HepG2 (cell line): ENCODE results near the gene RABGGTB. TPM values are rescaled to one million over a fixed set of nuclear protein-coding genes. Genes with fewer than 3 reads are reported as not detected.

Source experiments
- CHD2 ChIP-seq: IDR thresholded peaks from 2 replicates; pipeline ENCODE4 v1.6.1; 2011; ENCODE audit warnings: low read depth, low read length, improper control_type of control experiment
- FLYWCH1 ChIP-seq: sonication (generic); formaldehyde crosslinking; IDR thresholded peaks from 2 replicates; pipeline ENCODE4 v1.8.1; 2023; ENCODE audit warnings: mild to moderate bottlenecking, missing genetic modification reagents
- GMEB2 ChIP-seq: IDR thresholded peaks from 2 replicates; pipeline ENCODE4 v1.6.1; 2016; ENCODE audit warnings: missing biosample characterization, missing genetic modification reagents, low read depth
- KLF9 ChIP-seq: IDR thresholded peaks from 2 replicates; pipeline ENCODE4 v1.6.1; 2016; ENCODE audit warnings: low read depth
- NBN ChIP-seq: fragments of 450-650 bp; conservative IDR thresholded peaks from 2 replicates; pipeline ENCODE4 v1.6.1; 2017
- NFATC3 ChIP-seq: sonication (generic); formaldehyde crosslinking; IDR thresholded peaks from 2 replicates; pipeline ENCODE4 v1.5.1; 2020; ENCODE audit warnings: mild to moderate bottlenecking, missing genetic modification reagents
- NONO ChIP-seq, 2 experiments: fragments of 450-650 bp in 1 of 2; sonication (generic) in 1 of 2; formaldehyde crosslinking in 1 of 2; IDR thresholded peaks in 1 of 2; conservative IDR thresholded peaks in 1 of 2; 2 replicates each; pipeline versions ENCODE4 v1.6.1 to v1.8.0; 2017 to 2022; ENCODE audit warnings: mild to moderate bottlenecking in 1 of 2, missing genetic modification reagents in 1 of 2, moderate library complexity in 1 of 2
- NRL ChIP-seq: sonication (generic); formaldehyde crosslinking; IDR thresholded peaks from 2 replicates; pipeline ENCODE4 v1.5.0; 2020; ENCODE audit warnings: missing genetic modification reagents, mild to moderate bottlenecking, moderate library complexity, borderline replicate concordance
- PRPF4 ChIP-seq: fragments of 200-400 bp; formaldehyde crosslinking; IDR thresholded peaks from 2 replicates; pipeline ENCODE4 v1.6.1; 2016; ENCODE audit warnings: low read length, low read depth; ENCODE audit not compliant: poor library complexity, severe bottlenecking
- PTBP1 ChIP-seq: fragments of 200-400 bp; formaldehyde crosslinking; IDR thresholded peaks from 2 replicates; pipeline ENCODE4 v1.6.1; 2018; ENCODE audit warnings: low read length, low read depth; ENCODE audit not compliant: poor library complexity, severe bottlenecking
- SETDB1 ChIP-seq: sonication (generic); formaldehyde crosslinking; IDR thresholded peaks from 2 replicates; pipeline ENCODE4 v1.5.1; 2020; ENCODE audit warnings: missing genetic modification reagents, mild to moderate bottlenecking, borderline replicate concordance
- SKIL ChIP-seq: sonication (generic); formaldehyde crosslinking; IDR thresholded peaks from 2 replicates; pipeline ENCODE4 v1.8.0; 2022; ENCODE audit warnings: missing genetic modification reagents, mild to moderate bottlenecking, moderate library complexity, borderline replicate concordance
- STAT6 ChIP-seq: sonication (generic); formaldehyde crosslinking; IDR thresholded peaks from 2 replicates; pipeline ENCODE4 v1.4.0; 2020; ENCODE audit warnings: missing genetic modification reagents, mild to moderate bottlenecking, borderline replicate concordance
- TGIF2 ChIP-seq: IDR thresholded peaks from 2 replicates; pipeline ENCODE4 v1.6.1; 2016; ENCODE audit warnings: control low read depth, missing compliant biosample characterization
- YEATS4 ChIP-seq: sonication (generic); formaldehyde crosslinking; IDR thresholded peaks from 2 replicates; pipeline ENCODE4 v1.4.0; 2020; ENCODE audit warnings: missing genetic modification reagents, borderline replicate concordance
- ZIK1 ChIP-seq: sonication (generic); formaldehyde crosslinking; IDR thresholded peaks from 2 replicates; pipeline ENCODE4 v1.5.0; 2020; ENCODE audit warnings: mild to moderate bottlenecking, low read depth, missing genetic modification reagents, borderline replicate concordance
- ZNF501 ChIP-seq: sonication (generic); formaldehyde crosslinking; IDR thresholded peaks from 2 replicates; pipeline ENCODE4 v1.5.1; 2020; ENCODE audit warnings: mild to moderate bottlenecking, moderate library complexity, missing genetic modification reagents
- ZNF639 ChIP-seq: conservative IDR thresholded peaks from 2 replicates; pipeline ENCODE4 v1.6.1; 2018; ENCODE audit warnings: missing genetic modification reagents
- ZNF713 ChIP-seq: sonication (generic); formaldehyde crosslinking; IDR thresholded peaks from 2 replicates; pipeline ENCODE4 v1.4.0; 2020; ENCODE audit warnings: mild to moderate bottlenecking, missing genetic modification reagents
- ZNF841 ChIP-seq: sonication (generic); formaldehyde crosslinking; IDR thresholded peaks from 2 replicates; pipeline ENCODE4 v1.8.1; 2023; ENCODE audit warnings: missing genetic modification reagents, borderline replicate concordance
- ZNF878 ChIP-seq: sonication (generic); formaldehyde crosslinking; IDR thresholded peaks from 2 replicates; pipeline ENCODE4 v1.8.1; 2023; ENCODE audit warnings: mild to moderate bottlenecking, missing genetic modification reagents, moderate library complexity
- polyA plus RNA-seq, 8 experiments: library from polyadenylated mRNA; depleted of rRNA in 3 of 8; stranded (reverse) in 7 of 8; unstranded in 1 of 8; fragments of >200 nt; fragmentation: Illumina TruSeq in 4 of 8; extraction: Trizol in 4 of 8; gene quantifications; 2 replicates each; pipeline versions ENCODE4 v1.2.1 to v1.2.3, GENCODE V29; 2011 to 2016; ENCODE audit warnings: low read depth in 4 of 8, missing spikeins in 1 of 8, mixed read lengths in 1 of 8; ENCODE audit not compliant: insufficient read depth in 1 of 8
- total RNA-seq, 5 experiments: library from RNA; depleted of rRNA; stranded (reverse); fragments of >200 nt; fragmentation: Illumina TruSeq; extraction: Trizol; gene quantifications; 2 replicates each; pipeline ENCODE4 v1.2.3, GENCODE V29; 2016; ENCODE audit warnings: low read depth in 1 of 5

RABGGTB gene
- total and polyA plus RNA-seq, 2 of the 13 experiments (the other 11 are each of a cell fraction or from before 2014, with no cell fraction given), result 185 to 290 TPM

- TF ChIP-seq ZNF878 (CRISPR knock-in tag) (no peak), CHD2 (no peak), NRL (CRISPR knock-in tag) (no peak), SKIL (no peak), PRPF4 (no peak), ZIK1 (CRISPR knock-in tag) (0 out of 2 replicates have a peak, but pooled peaks have one; percentile 33), FLYWCH1 (CRISPR knock-in tag) (no peak), KLF9 (no peak), PTBP1 (no peak), YEATS4 (CRISPR knock-in tag) (peak; percentile 99), NFATC3 (peak; percentile 56; the same call in 1 of the 2 replicates), ZNF841 (CRISPR knock-in tag) (no peak), SETDB1 (CRISPR knock-in tag) (no peak), ZNF501 (CRISPR knock-in tag) (peak; percentile 90), STAT6 (CRISPR knock-in tag) (no peak), NONO (IDR thresholded peaks at IDR 0.05) (no peak), NONO (CRISPR knock-in tag; conservative IDR thresholded peaks at IDR 0.05) (peak; percentile 64), TGIF2 (CRISPR knock-in tag) (peak; percentile 93), ZNF639 (CRISPR knock-in tag) (peak; percentile 76), NBN (no peak), GMEB2 (no peak), ZNF713 (CRISPR knock-in tag) (no peak)
Measured at GRCh38 chr1:75785983-75786853, at the start of gene RABGGTB (continued).
